ENCODE results near the gene MAGEB17.

DNA sequence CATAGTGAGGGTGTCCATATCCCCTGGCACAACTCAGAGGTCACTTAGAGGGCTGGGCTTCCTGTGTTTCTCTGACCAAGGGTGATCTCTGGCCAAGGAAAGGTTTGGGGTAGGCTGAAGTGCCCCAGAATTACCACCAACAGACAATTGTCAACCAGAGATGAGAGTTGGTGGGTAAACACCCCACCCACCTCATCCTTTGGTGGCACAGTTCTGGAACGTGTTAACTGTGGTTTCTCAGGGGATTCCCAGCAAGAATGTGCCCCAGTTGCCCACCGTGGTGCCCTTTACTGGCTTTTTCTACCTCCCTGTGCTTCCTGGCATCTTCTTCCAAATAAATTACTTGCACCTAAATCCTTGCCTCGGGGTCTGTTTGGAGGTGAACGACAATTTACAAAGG, 26.8 kb upstream of the MAGEB17 start:
- TF ChIP-seq JUND (IDR thresholded peaks at IDR 0.05), result no peak
- no peak for TF ChIP-seq SP1 (IDR thresholded peaks at IDR 0.05; ENCODE audit: low read depth)
- TF ChIP-seq ELF1 (IDR thresholded peaks at IDR 0.05; ENCODE audit: borderline replicate concordance, low read depth), result no peak
- TF ChIP-seq POLR2AphosphoS5 (IDR thresholded peaks at IDR 0.05; ENCODE audit: low read depth, low read length), result no peak

Measured in HCT116 (cell line).